Fibroblast of skin of scalp (primary cell): Measurements from ENCODE around the gene PSMC5.
A peak's percentile ranks its signal among the peaks of the same experiment; 100 is the strongest.
"Not testable (repeated sequence)": the region's sequence is repeated elsewhere in the genome, so short reads cannot be mapped to it uniquely, and the experiment has no call there.

Experiments used
- DNase-seq: peaks from one replicate; pipeline ENCODE4 v3.0.0-alpha.2; 2013

The PSMC5 gene

GRCh38 chr17:63841350-63842172 lies 14.3 kb downstream of the PSMC5 start:
- peak; percentile 33 for DNase-seq

DNA sequence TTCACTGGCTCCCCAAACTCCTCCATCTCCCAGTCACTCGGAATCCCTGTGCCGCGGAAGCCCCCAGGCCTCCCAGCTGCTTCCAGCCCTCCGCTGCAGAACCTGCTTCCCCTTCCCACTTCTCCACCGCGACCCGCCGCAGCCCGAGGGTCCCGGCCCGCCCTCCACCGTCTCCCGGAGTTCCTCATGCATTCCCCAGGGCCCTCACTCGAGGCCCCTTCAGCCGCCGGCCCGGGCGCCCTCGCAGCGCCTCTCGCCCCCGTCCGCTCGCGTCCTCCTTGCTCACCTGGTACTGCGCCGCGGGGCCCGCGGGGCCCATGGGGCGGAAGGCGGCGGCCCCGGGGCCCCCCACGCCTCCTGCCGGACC lies 14.9 kb downstream of the PSMC5 start:
- DNase-seq, result no peak

DNA sequence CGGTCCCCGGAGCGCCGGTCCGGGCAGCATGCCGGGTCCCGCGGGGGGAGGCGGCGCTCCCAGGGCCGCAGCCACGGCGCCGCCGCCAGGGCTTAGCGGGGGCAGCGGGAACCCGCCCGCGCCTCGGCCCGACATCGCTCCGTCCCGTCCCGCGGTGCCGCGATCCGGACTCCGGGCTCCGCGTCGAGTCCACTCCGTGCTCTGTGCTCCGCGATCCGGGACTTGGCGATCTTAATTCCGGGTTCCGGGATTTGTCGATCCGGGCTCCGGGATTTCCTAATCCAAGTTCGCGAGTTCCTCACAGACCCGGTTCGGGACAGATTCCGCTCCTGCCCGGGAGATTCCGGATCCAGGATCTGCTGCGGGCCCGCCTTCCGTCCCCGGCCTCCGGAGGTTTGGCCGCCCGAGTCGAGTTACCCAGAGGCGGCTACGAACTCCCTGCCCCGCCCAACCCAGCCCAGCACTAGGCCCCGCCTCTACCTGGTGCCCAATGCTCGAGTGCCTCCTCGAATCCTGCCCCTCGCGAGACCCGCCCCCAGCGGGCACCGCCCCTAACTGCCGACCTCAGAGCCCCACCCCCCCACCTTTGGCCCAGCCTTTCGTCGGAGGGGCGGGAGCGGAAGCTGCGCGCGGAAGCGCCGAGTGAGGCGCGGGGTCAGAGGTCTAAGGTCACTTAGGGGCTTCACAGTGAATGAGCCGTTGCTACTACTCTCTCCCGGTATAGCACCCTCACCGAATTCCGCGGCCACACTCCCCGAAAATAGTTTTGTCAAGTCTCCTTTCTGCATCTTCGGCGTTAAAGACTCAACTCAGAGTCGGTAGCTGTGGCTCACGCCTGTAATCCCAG lies 15.5 kb downstream of the PSMC5 start, which contains the start of gene SMARCD2:
Gene SMARCD2, minus strand, starts transcription at position 146 of the 847 bp plus-strand sequence. Its CDS starts 11 bp downstream, at position 135.
- peak; percentile 99 for DNase-seq

GRCh38 chr17:63843387-63843888 lies 16.2 kb downstream of the PSMC5 start:
- DNase-seq, result peak; percentile 61

DNA sequence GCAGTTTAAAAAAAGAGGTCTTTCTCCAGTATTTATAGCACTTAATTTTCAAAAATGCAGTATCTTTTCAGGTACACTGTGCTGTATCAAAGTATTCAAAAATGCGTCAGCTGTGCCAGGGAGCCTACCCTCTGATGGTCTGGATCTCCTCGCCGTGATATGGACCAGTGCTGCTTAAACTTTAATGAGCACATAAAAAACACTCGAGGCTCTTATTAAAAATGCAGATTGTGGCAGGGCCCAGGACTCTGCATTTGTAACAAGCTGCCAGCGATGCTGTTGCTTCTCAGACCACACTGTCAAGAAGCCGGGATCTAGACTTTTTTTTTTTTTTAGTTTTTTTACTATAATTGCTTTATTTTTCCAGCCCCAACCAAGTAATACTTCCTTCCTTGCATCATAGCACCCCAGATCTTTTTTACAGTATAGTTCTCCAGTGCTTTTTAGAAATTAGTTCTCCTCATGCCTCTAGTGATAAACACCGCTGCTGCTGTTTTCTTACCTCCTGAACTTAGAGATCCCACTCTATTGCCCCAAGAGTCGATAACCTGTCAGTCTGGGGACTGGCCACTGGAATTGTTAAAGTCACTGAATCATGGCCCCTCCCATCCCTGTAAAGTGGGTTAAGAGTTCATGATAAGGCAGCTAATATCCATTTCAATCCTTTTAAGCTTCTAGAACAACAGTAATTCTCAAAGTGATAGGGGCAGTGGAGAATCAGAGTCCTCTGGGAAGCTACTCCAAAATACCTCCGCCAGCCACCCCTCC lies 16.9 kb downstream of the PSMC5 start:
- no peak for DNase-seq

DNA sequence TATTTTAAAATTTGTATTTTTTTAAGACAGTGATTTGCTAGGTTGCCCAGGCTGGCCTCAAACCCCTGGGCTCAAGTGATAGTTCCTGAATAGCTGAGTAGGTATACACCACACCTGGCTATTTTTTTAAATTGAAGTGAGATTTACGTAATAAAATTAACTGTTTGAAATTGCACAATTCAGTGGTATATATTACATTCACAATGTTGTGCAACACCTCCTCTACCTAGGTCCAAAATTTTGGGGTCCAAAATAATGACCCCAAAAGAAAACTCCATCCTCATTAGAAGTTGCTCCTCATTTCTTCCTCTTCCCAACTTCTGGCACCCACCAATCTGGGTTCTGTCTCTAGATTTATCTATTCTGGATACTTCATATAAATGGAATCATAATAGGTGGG lies 18.3 kb downstream of the PSMC5 start:
- no peak for DNase-seq

DNA sequence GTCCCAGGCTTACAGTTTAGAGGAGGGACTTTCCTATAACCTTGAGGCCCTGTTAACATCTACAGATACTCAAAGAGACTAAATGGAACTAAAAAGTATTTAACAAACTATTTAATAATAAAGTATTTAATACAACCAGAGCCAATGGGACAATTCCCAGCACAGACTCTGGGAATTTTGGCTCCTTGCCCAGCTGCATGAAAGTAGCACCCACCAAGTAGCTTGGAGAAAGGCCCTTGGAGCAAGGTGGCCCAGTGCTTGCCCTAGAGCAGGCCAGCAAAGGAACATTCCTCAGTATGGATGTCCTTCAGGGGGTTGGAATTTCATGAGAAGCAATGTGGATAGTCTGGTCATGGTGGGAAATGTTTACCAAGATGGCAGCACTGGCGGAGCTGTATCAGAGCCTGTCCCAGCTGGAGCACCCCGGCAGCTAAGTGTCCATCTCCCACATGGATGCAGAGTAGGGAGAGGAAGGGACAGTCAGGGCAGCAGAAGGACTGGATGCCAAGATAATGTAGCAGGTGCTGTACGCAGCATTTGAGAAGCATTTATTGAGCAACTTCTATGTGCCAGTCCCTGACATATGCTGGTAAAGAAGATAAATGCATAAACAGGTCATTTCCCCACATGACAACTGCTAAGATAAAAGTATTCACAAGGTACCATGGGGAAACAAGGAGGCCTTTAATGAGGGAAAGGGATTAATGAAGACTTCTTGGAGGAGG lies 20.5 kb downstream of the PSMC5 start:
- no peak for DNase-seq

GRCh38 chr17:63848834-63849689 lies 21.8 kb downstream of the PSMC5 start:
- peak; percentile 93 for DNase-seq

- no peak for DNase-seq
Measured at GRCh38 chr17:63850401-63850800, 23.2 kb downstream of the PSMC5 start.

- DNase-seq, result no peak
Measured at GRCh38 chr17:63853260-63853659, 26.0 kb downstream of the PSMC5 start.

GRCh38 chr17:63854709-63855108 lies 27.5 kb downstream of the PSMC5 start:
- no peak for DNase-seq

GRCh38 chr17:63855185-63855584 lies 28.0 kb downstream of the PSMC5 start:
- DNase-seq, result no peak

DNA sequence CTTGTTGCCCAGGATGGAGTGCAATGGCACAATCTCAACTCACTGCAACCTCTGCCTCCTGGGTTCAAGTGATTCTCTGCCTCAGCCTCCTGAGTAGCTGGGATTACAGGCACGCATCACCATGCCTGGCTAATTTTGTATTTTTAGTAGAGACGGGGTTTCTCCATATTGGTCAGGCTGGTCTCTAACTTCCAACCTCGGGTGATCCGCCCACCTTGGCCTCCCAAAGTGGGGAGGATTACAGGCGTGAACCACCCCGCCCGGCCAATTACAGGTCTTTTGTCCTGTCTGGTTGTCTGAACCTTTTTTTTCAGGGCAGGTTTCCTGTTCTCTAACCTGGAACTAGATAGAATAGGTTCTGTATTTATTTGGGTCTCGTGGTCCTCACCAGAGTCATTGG lies 29.2 kb downstream of the PSMC5 start:
- DNase-seq, result not testable (repeated sequence)

DNA sequence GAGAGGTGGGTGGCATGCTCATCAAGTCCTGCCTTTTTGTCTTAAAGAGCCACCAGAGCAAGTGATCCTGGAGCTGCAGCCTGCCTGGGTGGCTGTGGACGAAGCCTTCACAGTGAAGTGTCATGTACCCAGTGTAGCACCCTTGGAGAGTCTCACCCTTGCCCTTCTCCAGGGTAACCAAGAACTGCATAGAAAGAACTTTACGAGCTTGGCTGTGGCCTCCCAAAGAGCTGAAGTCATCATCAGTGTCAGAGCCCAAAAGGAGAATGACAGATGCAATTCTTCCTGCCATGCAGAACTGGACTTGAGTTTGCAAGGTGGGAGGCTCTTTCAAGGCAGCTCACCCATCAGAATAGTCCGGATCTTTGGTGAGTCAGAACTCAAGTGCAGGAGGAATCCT lies 32.0 kb downstream of the PSMC5 start:
- no peak for DNase-seq

DNA sequence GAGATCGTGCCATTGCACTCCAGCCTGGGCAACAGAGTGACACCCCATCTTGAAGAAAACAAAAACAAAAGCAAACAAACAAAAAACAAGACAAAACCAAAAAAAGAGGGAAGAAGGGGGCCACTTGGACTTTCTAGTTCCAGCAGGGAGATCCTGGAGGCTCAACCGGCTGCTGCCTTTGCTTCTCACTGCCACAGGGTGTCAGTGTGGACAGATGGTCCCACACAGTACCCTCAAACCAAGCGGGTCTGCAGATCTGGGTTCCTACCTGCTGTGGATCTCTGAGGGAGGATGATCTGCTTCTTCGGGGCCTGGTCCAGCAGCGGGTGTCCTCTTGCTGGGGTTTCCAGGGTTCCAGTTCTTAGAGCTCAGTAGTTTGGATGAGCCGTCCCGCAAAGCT lies 39.4 kb downstream of the PSMC5 start:
- DNase-seq, result not testable (repeated sequence)

DNA sequence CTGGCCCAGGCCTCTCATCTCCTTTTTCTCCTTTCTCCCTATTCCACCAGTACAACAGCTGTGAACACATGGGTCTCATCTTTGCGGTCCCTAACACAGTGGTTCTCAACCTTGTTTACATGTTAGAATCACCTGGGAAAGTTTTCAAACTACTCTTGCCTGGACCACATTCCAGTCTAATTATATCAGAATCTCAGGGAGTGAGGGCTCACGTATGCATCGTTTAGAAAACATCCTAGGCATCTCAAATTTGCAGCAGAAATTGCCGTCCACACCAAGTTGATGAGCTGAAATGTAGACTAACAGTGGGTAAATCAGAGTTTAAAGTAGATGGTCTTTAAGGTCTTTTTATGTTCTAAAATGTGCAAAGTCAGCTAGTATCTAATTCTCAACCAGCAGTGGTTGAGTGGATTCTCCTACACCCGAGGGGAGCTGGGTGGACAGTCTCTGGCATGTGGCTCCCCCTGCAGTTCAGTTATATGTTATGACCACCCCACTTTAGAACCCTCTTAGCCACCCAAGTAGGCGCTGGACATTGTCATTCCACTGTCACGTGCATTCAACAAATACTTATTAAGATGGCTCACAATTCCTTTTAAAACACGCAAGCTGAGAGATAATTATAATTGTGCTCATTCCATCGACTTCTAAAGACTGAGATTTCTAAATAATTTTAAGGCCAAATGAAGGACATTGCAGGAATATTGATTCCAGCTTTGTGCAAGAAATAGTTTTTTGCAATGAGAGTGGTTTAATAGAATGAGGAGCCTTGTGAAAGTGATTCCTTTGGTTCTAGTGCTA lies 42.5 kb downstream of the PSMC5 start:
- DNase-seq, result peak; percentile 31

DNA sequence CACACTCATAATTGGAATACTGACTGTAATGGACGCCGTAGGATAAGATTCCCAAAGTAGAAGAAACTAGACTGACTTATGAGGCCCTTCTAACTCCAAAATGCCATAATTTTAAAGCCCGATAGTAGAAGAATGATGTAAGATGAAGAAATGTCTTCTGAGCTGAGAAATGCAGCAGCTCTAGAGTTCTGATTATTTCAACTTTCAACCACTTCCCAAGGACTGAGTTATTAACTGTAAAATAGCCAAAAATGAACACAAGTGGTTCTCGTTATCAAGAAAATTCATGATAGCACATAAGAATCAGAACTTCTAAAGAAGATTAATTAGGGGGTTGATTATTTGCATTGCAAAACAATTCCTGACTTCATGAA lies 43.0 kb downstream of the PSMC5 start:
- not testable (repeated sequence) for DNase-seq

DNA sequence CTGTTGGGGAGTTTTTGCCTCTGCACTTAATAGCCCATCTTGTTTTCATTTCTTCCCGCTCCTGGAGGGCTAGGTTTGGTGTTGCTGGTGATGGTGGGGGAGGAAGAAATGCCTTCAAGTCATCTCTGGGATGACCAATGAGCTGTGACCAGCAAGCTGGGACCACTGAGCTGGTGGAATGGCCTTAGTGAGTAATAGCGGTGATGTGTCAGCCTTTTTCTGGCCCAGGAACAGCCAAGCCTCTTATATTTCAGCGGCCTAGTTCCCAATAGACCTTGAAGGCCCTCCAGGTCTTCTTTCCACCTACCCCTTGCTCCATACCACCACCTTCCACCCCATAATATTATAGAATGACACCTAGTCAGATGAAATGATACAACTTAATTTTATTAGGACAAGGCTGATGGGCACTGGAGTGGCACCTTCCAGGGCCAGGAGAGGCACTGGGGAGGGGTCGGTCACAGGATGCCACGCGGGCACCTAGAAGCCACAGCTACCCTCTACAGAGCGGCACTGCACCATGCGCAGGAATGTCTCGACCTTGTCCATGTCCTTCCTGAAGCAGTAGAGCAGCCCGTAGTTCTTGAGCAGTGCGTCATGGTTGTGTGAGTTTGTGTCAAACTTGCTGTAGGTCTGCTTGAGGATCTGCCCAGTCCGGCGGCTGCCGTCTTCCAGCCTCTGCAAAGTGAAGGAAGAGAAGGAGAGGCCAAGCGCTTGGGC lies 44.6 kb downstream of the PSMC5 start:
- not testable (repeated sequence) for DNase-seq

DNA sequence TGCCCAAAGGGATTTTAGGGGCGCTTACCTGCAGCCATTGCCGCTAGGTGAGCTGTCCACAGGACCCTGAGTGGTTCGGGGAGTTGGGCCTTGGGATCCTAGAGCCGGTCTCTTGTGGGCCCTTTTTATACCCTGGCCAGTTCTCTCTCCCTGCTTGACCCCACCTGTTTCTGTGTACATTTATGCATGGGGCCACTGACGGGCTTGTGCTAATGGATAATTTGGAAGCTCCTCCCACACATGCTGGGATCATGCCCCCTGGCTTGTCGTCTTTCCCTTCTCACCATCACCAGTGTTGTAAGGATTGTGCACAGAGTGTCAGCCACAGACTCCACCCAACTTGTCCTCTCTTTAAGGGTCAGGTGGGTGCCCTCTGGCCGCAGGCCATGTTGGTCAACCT lies 46.3 kb downstream of the PSMC5 start, which contains the start of gene CSH2:
Gene CSH2, minus strand, starts transcription at position 101 of the 400 bp plus-strand sequence. Its CDS starts 63 bp downstream, at position 38.
- DNase-seq, result not testable (repeated sequence)
